Measurements from ENCODE around the gene DBR1.

Gene DBR1

DNA sequence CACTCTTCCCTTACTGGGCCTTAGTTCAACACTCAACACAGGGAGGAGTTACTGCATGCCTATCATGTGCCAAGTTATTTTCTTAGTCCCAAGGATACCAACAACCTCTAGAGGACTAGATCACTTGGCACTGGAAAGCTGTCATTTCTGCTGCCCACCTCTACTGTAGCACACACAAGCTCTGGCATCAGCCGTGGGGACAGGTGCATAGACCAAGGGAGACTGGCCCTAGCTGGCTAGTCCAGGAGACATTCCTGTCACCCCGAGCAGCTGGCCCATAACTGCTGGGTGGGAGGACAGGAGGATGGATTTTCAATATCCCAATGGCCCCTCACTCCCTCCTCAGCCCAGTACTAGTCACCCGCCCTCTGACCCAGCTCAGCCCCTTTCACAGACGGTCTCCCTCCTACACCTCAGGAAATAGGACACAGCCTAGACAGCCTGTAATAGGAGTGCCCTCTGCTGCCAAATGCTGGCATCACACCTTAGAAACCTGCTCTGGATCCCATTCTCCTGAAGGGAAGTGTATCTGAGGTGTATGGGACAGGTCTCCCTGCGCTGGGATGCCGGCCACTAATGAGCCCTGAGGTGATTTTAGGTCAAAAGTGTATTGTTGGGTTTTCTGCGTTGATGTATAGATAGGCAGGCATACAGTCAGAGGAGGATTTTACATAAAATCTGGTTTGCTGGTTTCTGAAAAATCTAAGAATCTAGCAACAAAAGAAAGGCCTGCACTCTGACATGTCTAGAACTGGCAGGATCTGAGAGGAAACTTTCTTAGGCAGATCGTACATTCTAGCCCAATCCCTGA, 55.9 kb downstream of the DBR1 start:
- peak; percentile 48 for DNase-seq

- DNase-seq = no peak
These were observed 59.4 kb downstream of the DBR1 start, which contains the start of gene DZIP1L for GRCh38 chr3:138114988-138115971. TSS of gene DZIP1L (minus strand) at chr3:138115608. CDS start at chr3:138103971, 11,637 bp downstream.

- DNase-seq = no peak
These were observed 60.2 kb downstream of the DBR1 start for GRCh38 chr3:138114431-138114918.

- DNase-seq = no peak
These were observed 61.4 kb downstream of the DBR1 start for GRCh38 chr3:138113326-138113725.

- DNase-seq = no peak
These were observed 62.4 kb downstream of the DBR1 start for GRCh38 chr3:138112362-138112761.
